ENCODE data around the gene ZNF438.
A peak's percentile ranks its signal among the peaks of the same experiment; 100 is the strongest.
"Not testable (repeated sequence)": the region's sequence is repeated elsewhere in the genome, so short reads cannot be mapped to it uniquely, and the experiment has no call there.

Gene ZNF438

GRCh38 chr10:31042670-31043069, 11.0 kb upstream of the ZNF438 start:
- H2AFZ ChIP-seq (ENCODE audit: low read length, unreplicated experiment): no peak overlapping the region

GRCh38 chr10:31041011-31041410, 9.3 kb upstream of the ZNF438 start:
- Histone ChIP-seq H2AFZ (ENCODE audit: low read length, unreplicated experiment) (no peak overlapping the region), H3K79me2 (ENCODE audit: control insufficient read depth, insufficient read depth, low read length, unreplicated experiment) (no peaks in the 10 kb centered on the region), H3K36me3 (ENCODE audit: insufficient read depth, low read length) (no peaks in the 10 kb centered on the region), H3K4me3 (ENCODE audit: low read depth, low read length) (no peak overlapping the region), H3K4me1 (ENCODE audit: control insufficient read depth, insufficient read depth, low read length, unreplicated experiment) (peaks cover under 1% of the 10 kb centered on the region), H3K27me3 (ENCODE audit: insufficient read depth, low read length) (no peaks in the 10 kb centered on the region), H3K27ac (ENCODE audit: low read depth, low read length) (no peak overlapping the region)

More at GRCh38 chr10:31042670-31043069, 11.0 kb upstream of the ZNF438 start:
- no peaks in the 10 kb centered on the region for H3K79me2 ChIP-seq (ENCODE audit: control insufficient read depth, insufficient read depth, low read length, unreplicated experiment)
- H3K27me3 ChIP-seq (ENCODE audit: insufficient read depth, low read length): no peaks in the 10 kb centered on the region
- no peaks in the 10 kb centered on the region for H3K4me1 ChIP-seq (ENCODE audit: control insufficient read depth, insufficient read depth, low read length, unreplicated experiment)
- H3K4me3 ChIP-seq (ENCODE audit: low read depth, low read length): no peak overlapping the region
- H3K36me3 ChIP-seq (ENCODE audit: insufficient read depth, low read length): no peaks in the 10 kb centered on the region
- no peak overlapping the region for H3K27ac ChIP-seq (ENCODE audit: low read depth, low read length)

- H3K4me1 ChIP-seq (ENCODE audit: control insufficient read depth, insufficient read depth, low read length, unreplicated experiment): peaks cover 21% of the 10 kb centered on the region
- not testable (repeated sequence) for H2AFZ ChIP-seq (ENCODE audit: low read length, unreplicated experiment)
These were observed 7.3 kb upstream of the ZNF438 start for GRCh38 chr10:31039006-31039405.

GRCh38 chr10:31037749-31038148, 6.1 kb upstream of the ZNF438 start:
- no peak overlapping the region for H3K4me3 ChIP-seq (ENCODE audit: low read depth, low read length)

More at GRCh38 chr10:31039006-31039405, 7.3 kb upstream of the ZNF438 start:
- H3K36me3 ChIP-seq (ENCODE audit: insufficient read depth, low read length); H3K27me3 ChIP-seq (ENCODE audit: insufficient read depth, low read length); H3K79me2 ChIP-seq (ENCODE audit: control insufficient read depth, insufficient read depth, low read length, unreplicated experiment); H3K27ac ChIP-seq (ENCODE audit: low read depth, low read length); H3K4me3 ChIP-seq (ENCODE audit: low read depth, low read length): not testable (repeated sequence)

DNA sequence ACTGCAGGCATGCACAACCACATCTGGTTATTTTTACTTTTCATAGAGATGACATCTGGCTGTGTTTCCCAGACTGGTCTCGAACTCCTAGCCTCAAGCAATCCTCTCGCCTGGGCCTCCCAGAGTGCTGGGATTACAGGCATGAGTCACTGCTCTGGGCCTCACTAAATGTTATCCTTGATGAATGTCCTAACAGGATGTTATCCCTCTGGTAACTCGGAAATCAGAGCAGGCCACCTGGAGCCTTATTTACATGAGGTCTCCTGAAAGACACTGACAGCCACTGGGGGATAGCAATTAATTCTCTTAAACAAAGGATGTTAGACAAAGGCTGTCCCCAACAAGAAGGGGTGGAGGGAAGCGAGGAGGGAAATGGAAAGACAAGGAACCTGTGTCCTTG, 4.5 kb upstream of the ZNF438 start:
- no peak overlapping the region for H3K4me3 ChIP-seq (ENCODE audit: low read depth, low read length)
- H3K4me1 ChIP-seq (ENCODE audit: control insufficient read depth, insufficient read depth, low read length, unreplicated experiment): peaks cover 30% of the 10 kb centered on the region
- no peaks in the 10 kb centered on the region for H3K27me3 ChIP-seq (ENCODE audit: insufficient read depth, low read length)
- H2AFZ ChIP-seq (ENCODE audit: low read length, unreplicated experiment): no peak overlapping the region
- no peaks in the 10 kb centered on the region for H3K79me2 ChIP-seq (ENCODE audit: control insufficient read depth, insufficient read depth, low read length, unreplicated experiment)
- H3K36me3 ChIP-seq (ENCODE audit: insufficient read depth, low read length): no peaks in the 10 kb centered on the region
- H3K27ac ChIP-seq (ENCODE audit: low read depth, low read length): no peak overlapping the region

More at GRCh38 chr10:31037749-31038148, 6.1 kb upstream of the ZNF438 start:
- H3K27me3 ChIP-seq (ENCODE audit: insufficient read depth, low read length): no peaks in the 10 kb centered on the region
- H3K27ac ChIP-seq (ENCODE audit: low read depth, low read length): no peak overlapping the region
- H3K36me3 ChIP-seq (ENCODE audit: insufficient read depth, low read length): no peaks in the 10 kb centered on the region
- H2AFZ ChIP-seq (ENCODE audit: low read length, unreplicated experiment): no peak overlapping the region
- no peaks in the 10 kb centered on the region for H3K79me2 ChIP-seq (ENCODE audit: control insufficient read depth, insufficient read depth, low read length, unreplicated experiment)
- H3K4me1 ChIP-seq (ENCODE audit: control insufficient read depth, insufficient read depth, low read length, unreplicated experiment): peaks cover 30% of the 10 kb centered on the region

- Histone ChIP-seq H2AFZ (ENCODE audit: low read length, unreplicated experiment) (no peak overlapping the region), H3K27me3 (ENCODE audit: insufficient read depth, low read length) (no peaks in the 10 kb centered on the region), H3K79me2 (ENCODE audit: control insufficient read depth, insufficient read depth, low read length, unreplicated experiment) (peaks cover 8% of the 10 kb centered on the region), H3K4me3 (ENCODE audit: low read depth, low read length) (0 out of 2 replicates have a peak overlapping the region, but pooled peaks have one; percentile 59), H3K4me1 (ENCODE audit: control insufficient read depth, insufficient read depth, low read length, unreplicated experiment) (peaks cover 38% of the 10 kb centered on the region), H3K27ac (ENCODE audit: low read depth, low read length) (no peak overlapping the region), H3K36me3 (ENCODE audit: insufficient read depth, low read length) (no peaks in the 10 kb centered on the region)
These were observed 3.7 kb upstream of the ZNF438 start for GRCh38 chr10:31035266-31035798.

DNA sequence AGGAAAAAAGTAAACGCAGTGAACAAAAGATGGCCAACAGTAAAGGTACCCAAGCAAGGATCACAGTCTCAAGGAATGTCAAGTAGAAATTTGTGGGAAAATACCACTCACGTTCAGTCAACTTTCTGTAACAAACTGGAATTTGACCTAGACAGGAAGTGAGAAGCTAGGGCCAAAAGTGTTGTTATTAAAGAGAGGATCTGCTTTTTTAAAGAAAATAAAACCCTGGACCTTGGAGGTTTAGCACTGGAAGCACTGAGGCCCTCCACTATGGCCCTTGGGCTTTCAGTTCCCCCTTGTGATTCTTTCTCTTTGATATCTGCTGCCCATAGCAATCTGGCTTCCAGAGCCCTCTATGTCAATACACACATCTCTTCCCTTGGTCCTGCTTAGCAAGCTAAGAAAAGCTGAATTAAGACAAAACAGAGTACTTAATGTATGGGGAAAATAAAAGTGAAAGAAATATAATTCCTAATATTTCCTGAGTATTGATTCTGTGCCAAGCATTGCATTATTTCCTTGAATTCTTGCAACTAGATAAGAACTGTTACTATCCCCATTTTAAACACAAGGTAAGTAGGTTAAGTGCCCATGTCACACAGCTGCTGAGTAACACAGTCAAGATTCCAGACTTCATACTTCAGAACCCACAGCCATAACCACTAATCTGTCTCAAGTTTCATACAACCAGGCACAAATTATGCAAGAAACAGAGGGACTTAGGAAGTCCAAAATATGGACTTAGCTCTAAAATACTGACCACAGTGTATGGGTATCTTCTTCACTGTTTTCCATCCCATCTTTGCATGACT, 2.6 kb upstream of the ZNF438 start:
- H3K27ac ChIP-seq (ENCODE audit: low read depth, low read length): peak overlapping the region; percentile 96
- H3K4me1 ChIP-seq (ENCODE audit: control insufficient read depth, insufficient read depth, low read length, unreplicated experiment): peaks cover 39% of the 10 kb centered on the region
- peak overlapping the region; percentile 59 for H3K4me3 ChIP-seq (ENCODE audit: low read depth, low read length)
- H3K36me3 ChIP-seq (ENCODE audit: insufficient read depth, low read length): no peaks in the 10 kb centered on the region
- H3K27me3 ChIP-seq (ENCODE audit: insufficient read depth, low read length): no peaks in the 10 kb centered on the region
- H2AFZ ChIP-seq (ENCODE audit: low read length, unreplicated experiment): peak overlapping the region; percentile 69
- H3K79me2 ChIP-seq (ENCODE audit: control insufficient read depth, insufficient read depth, low read length, unreplicated experiment): peaks cover 8% of the 10 kb centered on the region

GRCh38 chr10:31033147-31033546, 1.5 kb upstream of the ZNF438 start:
- peak overlapping the region; percentile 82 for H3K4me3 ChIP-seq (ENCODE audit: low read depth, low read length)
- peak overlapping the region; percentile 96 for H3K27ac ChIP-seq (ENCODE audit: low read depth, low read length)
- H2AFZ ChIP-seq (ENCODE audit: low read length, unreplicated experiment): no peak overlapping the region
- no peaks in the 10 kb centered on the region for H3K36me3 ChIP-seq (ENCODE audit: insufficient read depth, low read length)
- no peaks in the 10 kb centered on the region for H3K27me3 ChIP-seq (ENCODE audit: insufficient read depth, low read length)
- H3K79me2 ChIP-seq (ENCODE audit: control insufficient read depth, insufficient read depth, low read length, unreplicated experiment): peaks cover 8% of the 10 kb centered on the region
- H3K4me1 ChIP-seq (ENCODE audit: control insufficient read depth, insufficient read depth, low read length, unreplicated experiment): peaks cover 39% of the 10 kb centered on the region

DNA sequence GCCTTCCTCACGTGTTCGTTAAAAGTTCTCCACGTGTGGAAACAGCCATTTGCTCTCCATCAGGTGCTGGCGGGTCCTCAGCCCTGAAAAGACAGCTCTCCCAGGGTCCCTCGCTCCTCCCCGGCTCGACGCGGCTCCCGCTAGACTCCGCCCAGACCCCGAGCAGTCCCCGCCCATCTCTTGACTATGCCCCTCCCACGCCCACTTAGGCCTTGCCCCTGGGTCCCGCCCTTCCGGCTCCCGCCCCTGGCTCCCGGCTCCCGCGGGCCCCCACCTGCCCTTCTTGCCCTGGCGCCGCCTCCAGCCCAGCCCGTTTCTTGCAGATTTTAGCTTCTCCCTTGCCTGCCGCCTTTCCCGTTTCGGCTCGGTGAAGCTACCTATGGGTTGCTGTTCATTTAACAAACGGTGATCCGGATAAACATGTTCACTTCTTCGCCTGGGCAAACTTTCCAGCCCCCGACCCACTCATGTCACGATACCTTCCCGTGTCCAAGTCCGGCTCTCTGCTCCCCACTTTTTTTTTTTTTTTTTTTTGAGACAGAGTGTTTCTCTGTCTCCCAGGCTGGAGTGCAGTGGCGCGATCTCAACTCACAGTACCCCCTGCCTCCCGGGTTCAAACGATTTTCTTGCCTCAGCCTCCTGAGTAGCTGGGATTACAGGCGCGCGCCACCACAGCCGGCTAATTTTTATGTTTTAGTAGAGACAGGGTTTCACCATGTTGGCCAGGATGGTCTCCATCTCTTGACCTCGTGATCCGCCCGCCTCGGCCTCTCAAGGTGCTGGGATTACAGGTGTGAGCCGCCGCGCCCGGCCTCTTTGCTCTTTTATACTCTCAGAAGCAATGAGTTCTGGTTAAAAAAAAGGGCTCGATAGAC, 830 bp upstream of the ZNF438 start:
- peak overlapping the region; percentile 82 for H3K4me3 ChIP-seq (ENCODE audit: low read depth, low read length)
- no peaks in the 10 kb centered on the region for H3K36me3 ChIP-seq (ENCODE audit: insufficient read depth, low read length)
- H3K27ac ChIP-seq (ENCODE audit: low read depth, low read length): peak overlapping the region; percentile 96
- H3K79me2 ChIP-seq (ENCODE audit: control insufficient read depth, insufficient read depth, low read length, unreplicated experiment): peaks cover 8% of the 10 kb centered on the region
- peaks cover 39% of the 10 kb centered on the region for H3K4me1 ChIP-seq (ENCODE audit: control insufficient read depth, insufficient read depth, low read length, unreplicated experiment)
- peak overlapping the region; percentile 93 for H2AFZ ChIP-seq (ENCODE audit: low read length, unreplicated experiment)
- H3K27me3 ChIP-seq (ENCODE audit: insufficient read depth, low read length): no peaks in the 10 kb centered on the region

DNA sequence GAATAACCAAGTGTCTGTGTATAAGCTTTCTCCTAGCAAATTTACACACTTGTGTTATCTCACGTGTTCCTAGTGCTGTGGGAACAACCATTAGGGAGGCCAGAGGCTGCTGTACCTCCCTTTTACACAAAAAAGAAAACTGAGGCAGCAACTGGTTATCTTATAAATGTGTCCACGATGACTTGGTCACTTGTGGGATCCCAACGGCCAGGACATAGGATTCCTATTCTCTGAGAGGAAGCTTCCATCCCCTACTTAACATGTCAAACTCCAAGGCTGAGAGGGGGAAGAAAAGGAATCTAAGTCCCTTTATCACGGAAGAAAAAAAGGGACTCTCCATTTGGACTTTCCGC, 484 bp downstream of the ZNF438 start:
- peaks cover 39% of the 10 kb centered on the region for H3K4me1 ChIP-seq (ENCODE audit: control insufficient read depth, insufficient read depth, low read length, unreplicated experiment)
- H3K79me2 ChIP-seq (ENCODE audit: control insufficient read depth, insufficient read depth, low read length, unreplicated experiment): peaks cover 11% of the 10 kb centered on the region
- H2AFZ ChIP-seq (ENCODE audit: low read length, unreplicated experiment): peak overlapping the region; percentile 77
- H3K4me3 ChIP-seq (ENCODE audit: low read depth, low read length): peak overlapping the region; percentile 82
- H3K36me3 ChIP-seq (ENCODE audit: insufficient read depth, low read length): no peaks in the 10 kb centered on the region
- H3K27ac ChIP-seq (ENCODE audit: low read depth, low read length): peak overlapping the region; percentile 96
- no peaks in the 10 kb centered on the region for H3K27me3 ChIP-seq (ENCODE audit: insufficient read depth, low read length)
